ENCODE data around the gene POLR1E.

DNA sequence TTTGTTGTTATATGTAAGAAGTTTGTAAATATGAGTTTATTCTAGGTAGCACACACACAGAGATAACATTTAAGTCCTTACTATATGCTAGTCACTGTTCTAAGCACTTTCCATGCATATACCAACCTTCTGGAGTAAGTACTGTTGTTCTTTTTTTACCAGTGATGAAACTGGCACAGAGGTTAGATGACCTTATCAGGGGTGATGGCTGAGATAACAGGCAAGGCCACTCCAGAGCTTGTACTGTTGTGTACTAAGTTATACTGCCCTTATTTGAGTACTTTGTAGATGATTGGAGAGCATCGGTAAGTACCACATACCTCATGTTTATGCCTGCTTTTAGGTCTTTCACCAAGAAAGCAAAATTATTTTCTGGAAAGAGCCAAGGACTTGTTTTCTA lies 6.2 kb downstream of the POLR1E start:
- TF ChIP-seq, protein P1, sequence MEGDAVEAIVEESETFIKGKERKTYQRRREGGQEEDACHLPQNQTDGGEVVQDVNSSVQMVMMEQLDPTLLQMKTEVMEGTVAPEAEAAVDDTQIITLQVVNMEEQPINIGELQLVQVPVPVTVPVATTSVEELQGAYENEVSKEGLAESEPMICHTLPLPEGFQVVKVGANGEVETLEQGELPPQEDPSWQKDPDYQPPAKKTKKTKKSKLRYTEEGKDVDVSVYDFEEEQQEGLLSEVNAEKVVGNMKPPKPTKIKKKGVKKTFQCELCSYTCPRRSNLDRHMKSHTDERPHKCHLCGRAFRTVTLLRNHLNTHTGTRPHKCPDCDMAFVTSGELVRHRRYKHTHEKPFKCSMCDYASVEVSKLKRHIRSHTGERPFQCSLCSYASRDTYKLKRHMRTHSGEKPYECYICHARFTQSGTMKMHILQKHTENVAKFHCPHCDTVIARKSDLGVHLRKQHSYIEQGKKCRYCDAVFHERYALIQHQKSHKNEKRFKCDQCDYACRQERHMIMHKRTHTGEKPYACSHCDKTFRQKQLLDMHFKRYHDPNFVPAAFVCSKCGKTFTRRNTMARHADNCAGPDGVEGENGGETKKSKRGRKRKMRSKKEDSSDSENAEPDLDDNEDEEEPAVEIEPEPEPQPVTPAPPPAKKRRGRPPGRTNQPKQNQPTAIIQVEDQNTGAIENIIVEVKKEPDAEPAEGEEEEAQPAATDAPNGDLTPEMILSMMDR (IDR thresholded peaks at IDR 0.05; ENCODE audit: borderline replicate concordance, extremely low read depth, low read length, poor library complexity, severe bottlenecking), result no peak
- TF ChIP-seq EZH2 (IDR thresholded peaks at IDR 0.05; ENCODE audit: borderline replicate concordance, low read depth, low read length, severe bottlenecking), result no peak

Measured in DND-41 (cell line).